Suprapubic skin (tissue), 4 donors: ENCODE results near the gene SLC35C1. TPM values are rescaled to one million over a fixed set of nuclear protein-coding genes. Genes with fewer than 3 reads are reported as not detected.

Experiments used
- DNase-seq, 2 donors: peaks; one replicate each; pipeline ENCODE4 v3.0.0-alpha.2; 2019; ENCODE audit warnings: low spot score in 2 of 2
- H3K27ac ChIP-seq: fragments of 200-600 bp; sonication (generic); one replicate; pipeline ENCODE4 v1.5.1; 2019
- H3K27me3 ChIP-seq: fragments of 200-600 bp; sonication (generic); one replicate; pipeline ENCODE4 v1.5.1; 2019
- H3K36me3 ChIP-seq: fragments of 200-600 bp; sonication (generic); one replicate; pipeline ENCODE4 v1.5.1; 2019
- H3K4me1 ChIP-seq: fragments of 200-600 bp; sonication (generic); one replicate; pipeline ENCODE4 v1.5.1; 2019
- H3K4me3 ChIP-seq: fragments of 200-600 bp; sonication (generic); one replicate; pipeline ENCODE4 v1.5.1; 2019; ENCODE audit warnings: mild to moderate bottlenecking
- H3K9me3 ChIP-seq: fragments of 200-600 bp; sonication (generic); one replicate; pipeline ENCODE4 v1.5.1; 2019
- CTCF ChIP-seq, 2 donors: fragments of 200-600 bp in 1 of 2; fragments of 450-650 bp in 1 of 2; sonication (generic) in 1 of 2; IDR thresholded peaks; one replicate each; pipeline ENCODE4 v1.5.1; 2016 to 2019; ENCODE audit warnings: antibody characterized with exemption in 2 of 2, mild to moderate bottlenecking in 1 of 2, moderate library complexity in 1 of 2
- EP300 ChIP-seq: sonication (generic); formaldehyde crosslinking; IDR thresholded peaks from one replicate; pipeline ENCODE4 v1.6.1; 2017; ENCODE audit warnings: antibody characterized with exemption
- POLR2A ChIP-seq, 2 donors: fragments of 450-650 bp; IDR thresholded peaks; one replicate each; pipeline ENCODE4 v1.6.1; 2017; ENCODE audit warnings: antibody characterized with exemption in 2 of 2, mild to moderate bottlenecking in 2 of 2, moderate library complexity in 2 of 2
- POLR2AphosphoS5 ChIP-seq, 3 donors: sonication (generic); formaldehyde crosslinking; IDR thresholded peaks; one replicate each; pipeline ENCODE4 v1.6.1; 2017; ENCODE audit warnings: antibody characterized with exemption in 3 of 3
- WGBS: methylation state at CpG from one replicate; pipeline ENCODE4 v1.1.5; 2018; 5-methylcytosine and 5-hydroxymethylcytosine counted together
- total RNA-seq, 4 donors: library from RNA; depleted of rRNA; stranded (reverse); fragments of >200 nt; gene quantifications; one replicate each; pipeline ENCODE4 v1.1.0, GENCODE V29; 2016

SLC35C1 gene
- total RNA-seq, 4 donors from 2014 or later = 6.7 to 10.1 (median 8.8) TPM

- Histone ChIP-seq H3K36me3 (no peaks in the 10 kb centered on the region), H3K27ac (no peak overlapping the region), H3K27me3 (no peaks in the 10 kb centered on the region), H3K4me3 (no peak overlapping the region), H3K9me3 (no peaks in the 10 kb centered on the region), H3K4me1 (peaks cover 11% of the 10 kb centered on the region)
- WGBS = 92% methylated on average over 10 of the region's 10 CpGs
- DNase-seq = peak in 1 of 2 donors; percentile 66
- TF ChIP-seq POLR2A (IDR thresholded peaks at IDR 0.05) (no peak), CTCF (IDR thresholded peaks at IDR 0.05) (no peak), POLR2AphosphoS5 (IDR thresholded peaks at IDR 0.05) (no peak), EP300 (no peak)
Measured at GRCh38 chr11:45798793-45799441, 6.0 kb upstream of the SLC35C1 start.

GRCh38 chr11:45799562-45799961 lies 5.4 kb upstream of the SLC35C1 start:
- H3K4me1 ChIP-seq = peaks cover 16% of the 10 kb centered on the region
- no peak for DNase-seq
- TF ChIP-seq POLR2AphosphoS5 (IDR thresholded peaks at IDR 0.05) (no peak), CTCF (IDR thresholded peaks at IDR 0.05) (no peak), POLR2A (IDR thresholded peaks at IDR 0.05) (no peak), EP300 (no peak)
- H3K36me3 ChIP-seq = no peaks in the 10 kb centered on the region
- no peak overlapping the region for H3K4me3 ChIP-seq
- no peaks in the 10 kb centered on the region for H3K27me3 ChIP-seq
- no peaks in the 10 kb centered on the region for H3K9me3 ChIP-seq
- 94% methylated on average over 3 of the region's 3 CpGs for WGBS
- no peak overlapping the region for H3K27ac ChIP-seq

GRCh38 chr11:45800261-45800660 lies 4.7 kb upstream of the SLC35C1 start:
- H3K9me3 ChIP-seq = no peaks in the 10 kb centered on the region
- H3K27me3 ChIP-seq = no peaks in the 10 kb centered on the region
- no peak overlapping the region for H3K4me3 ChIP-seq
- no peak overlapping the region for H3K27ac ChIP-seq
- WGBS = 89% methylated on average over 2 of the region's 2 CpGs
- peaks cover 16% of the 10 kb centered on the region for H3K4me1 ChIP-seq
- H3K36me3 ChIP-seq = no peaks in the 10 kb centered on the region
- TF ChIP-seq POLR2AphosphoS5 (IDR thresholded peaks at IDR 0.05) (no peak), EP300 (no peak), POLR2A (IDR thresholded peaks at IDR 0.05) (no peak)
- DNase-seq = no peak

GRCh38 chr11:45801723-45802315 lies 3.1 kb upstream of the SLC35C1 start:
- WGBS = 57% methylated on average over 2 of the region's 2 CpGs
- H3K9me3 ChIP-seq = no peaks in the 10 kb centered on the region
- no peak overlapping the region for H3K27ac ChIP-seq
- no peak overlapping the region for H3K4me3 ChIP-seq
- DNase-seq = peak in 1 of 2 donors; percentile 37
- no peaks in the 10 kb centered on the region for H3K27me3 ChIP-seq
- H3K36me3 ChIP-seq = no peaks in the 10 kb centered on the region
- peaks cover 30% of the 10 kb centered on the region for H3K4me1 ChIP-seq
- TF ChIP-seq EP300 (no peak), CTCF (IDR thresholded peaks at IDR 0.05) (no peak), POLR2A (IDR thresholded peaks at IDR 0.05) (no peak), POLR2AphosphoS5 (IDR thresholded peaks at IDR 0.05) (no peak)

- 91% methylated on average over 9 of the region's 10 CpGs for WGBS
- no peak for TF ChIP-seq POLR2AphosphoS5 (IDR thresholded peaks at IDR 0.05)
- no peak for TF ChIP-seq EP300
- TF ChIP-seq POLR2A (IDR thresholded peaks at IDR 0.05) = no peak
- TF ChIP-seq CTCF (IDR thresholded peaks at IDR 0.05) = no peak
- Histone ChIP-seq H3K27me3 (no peaks in the 10 kb centered on the region), H3K4me1 (peaks cover 39% of the 10 kb centered on the region), H3K4me3 (no peak overlapping the region), H3K9me3 (no peaks in the 10 kb centered on the region), H3K36me3 (no peaks in the 10 kb centered on the region), H3K27ac (no peak overlapping the region)
- peak in 1 of 2 donors; percentile 56 for DNase-seq
Measured at GRCh38 chr11:45802531-45803317, 2.2 kb upstream of the SLC35C1 start.
